K562 (cell line): ENCODE measurements around the gene SRRD. TPM values are rescaled to one million over a fixed set of nuclear protein-coding genes. Genes with fewer than 3 reads are reported as not detected.

Source experiments
- BMI1 ChIP-seq: fragments of 150-350 bp; IDR thresholded peaks from 2 replicates; pipeline ENCODE4 v1.6.1; 2014; ENCODE audit warnings: low read length
- CAMTA2 ChIP-seq: fragments of 250-450 bp; sonication (Bioruptor Pico); conservative IDR thresholded peaks from 2 replicates; pipeline ENCODE4 v1.5.1; 2022
- CXXC5 ChIP-seq: fragments of 250-450 bp; sonication (Bioruptor Pico); IDR thresholded peaks from 2 replicates; pipeline ENCODE4 v1.8.0; 2022; ENCODE audit warnings: inconsistent platforms, mild to moderate bottlenecking, moderate library complexity
- DPF2 ChIP-seq: fragments of 450-650 bp; IDR thresholded peaks from 2 replicates; pipeline ENCODE4 v1.6.1; 2016
- FIP1L1 ChIP-seq: fragments of 200-400 bp; formaldehyde crosslinking; IDR thresholded peaks from 2 replicates; pipeline ENCODE4 v1.6.1; 2018; ENCODE audit warnings: mild to moderate bottlenecking, low read depth, low read length; ENCODE audit not compliant: poor library complexity, severe bottlenecking
- FOXK2 ChIP-seq, 2 experiments: fragments of 450-650 bp; IDR thresholded peaks in 1 of 2; conservative IDR thresholded peaks in 1 of 2; 2 replicates each; pipeline ENCODE4 v1.6.1; 2016; ENCODE audit warnings: low read depth in 2 of 2, mild to moderate bottlenecking in 1 of 2
- GABPB2 ChIP-seq: fragments of 250-450 bp; sonication (Bioruptor Pico); conservative IDR thresholded peaks from 2 replicates; pipeline ENCODE4 v1.5.1; 2021; ENCODE audit warnings: mild to moderate bottlenecking
- HLTF ChIP-seq: fragments of 450-650 bp; IDR thresholded peaks from 2 replicates; pipeline ENCODE4 v1.6.1; 2016
- JUN ChIP-seq, 2 experiments: sonication (generic) in 1 of 2; formaldehyde crosslinking in 1 of 2; IDR thresholded peaks; 2 replicates each; pipeline versions ENCODE4 v1.6.1 to v1.8.0; 2012 to 2022; ENCODE audit warnings: borderline replicate concordance in 2 of 2, mild to moderate bottlenecking in 2 of 2, improper control_type of control experiment in 1 of 2, low read depth in 1 of 2, low read length in 1 of 2, missing genetic modification reagents in 1 of 2
- KLF6 ChIP-seq: fragments of 250-450 bp; sonication (Bioruptor Pico); IDR thresholded peaks from 2 replicates; pipeline ENCODE4 v1.4.0; 2020; ENCODE audit warnings: mild to moderate bottlenecking, moderate library complexity, borderline replicate concordance
- MTA1 ChIP-seq: fragments of 450-650 bp; IDR thresholded peaks from 2 replicates; pipeline ENCODE4 v1.6.1; 2017; ENCODE audit warnings: borderline replicate concordance
- MYNN ChIP-seq, 2 experiments: sonication (generic); formaldehyde crosslinking in 1 of 2; IDR thresholded peaks; 2 replicates each; pipeline versions ENCODE4 v1.5.0 to v1.6.1; 2016 to 2020; ENCODE audit warnings: antibody characterized with exemption in 1 of 2, missing genetic modification reagents in 1 of 2
- NCOR1 ChIP-seq: fragments of 450-650 bp; IDR thresholded peaks from 2 replicates; pipeline ENCODE4 v1.6.1; 2016; ENCODE audit warnings: mild to moderate bottlenecking, moderate library complexity
- NFRKB ChIP-seq: fragments of 450-650 bp; IDR thresholded peaks from 2 replicates; pipeline ENCODE4 v1.6.1; 2016; ENCODE audit warnings: low read depth
- NR2C2 ChIP-seq, 2 experiments: fragments of 200-800 bp in 1 of 2; sonication (Bioruptor generic) in 1 of 2; sonication (generic) in 1 of 2; formaldehyde crosslinking in 1 of 2; IDR thresholded peaks; 2 replicates each; pipeline versions ENCODE4 v1.6.1 to v1.8.0; 2016 to 2022; ENCODE audit warnings: mild to moderate bottlenecking in 1 of 2, missing compliant biosample characterization in 1 of 2, missing genetic modification characterization in 1 of 2, missing genetic modification reagents in 1 of 2
- POLR2B ChIP-seq: fragments of 450-650 bp; IDR thresholded peaks from 2 replicates; pipeline ENCODE4 v1.6.1; 2018; ENCODE audit warnings: low read depth; ENCODE audit not compliant: partially characterized antibody
- RBM22 ChIP-seq: fragments of 200-400 bp; formaldehyde crosslinking; IDR thresholded peaks from 2 replicates; pipeline ENCODE4 v1.6.1; 2018; ENCODE audit warnings: low read length, low read depth; ENCODE audit not compliant: poor library complexity, severe bottlenecking
- TAF9B ChIP-seq: fragments of 450-650 bp; IDR thresholded peaks from 2 replicates; pipeline ENCODE4 v1.6.1; 2018; ENCODE audit warnings: mild to moderate bottlenecking; ENCODE audit not compliant: partially characterized antibody
- TCF3 ChIP-seq: sonication (generic); formaldehyde crosslinking; IDR thresholded peaks from 2 replicates; pipeline ENCODE4 v1.4.0; 2020; ENCODE audit warnings: mild to moderate bottlenecking, missing genetic modification reagents
- YBX1 ChIP-seq: fragments of 450-650 bp; IDR thresholded peaks from 2 replicates; pipeline ENCODE4 v1.7.1; 2016; ENCODE audit warnings: mild to moderate bottlenecking
- ZFX ChIP-seq: sonication (generic); formaldehyde crosslinking; IDR thresholded peaks from 2 replicates; pipeline ENCODE4 v1.8.0; 2022; ENCODE audit warnings: mild to moderate bottlenecking, missing genetic modification reagents, moderate library complexity
- ZNF511 ChIP-seq: sonication (generic); formaldehyde crosslinking; IDR thresholded peaks from 2 replicates; pipeline ENCODE4 v1.8.0; 2022; ENCODE audit warnings: mild to moderate bottlenecking, missing genetic modification reagents
- polyA plus RNA-seq, 8 experiments: library from polyadenylated mRNA; depleted of rRNA in 4 of 8; stranded (reverse) in 5 of 8; unstranded in 3 of 8; fragments of >200 nt; fragmentation: Nextera tagmentation in 2 of 8; fragmentation: Illumina TruSeq in 1 of 8; extraction: Ambion mirVana in 2 of 8; extraction: Trizol in 1 of 8; gene quantifications; 2 replicates each; pipeline versions ENCODE4 v1.2.1 to v1.2.3, GENCODE V29; 2011 to 2014; ENCODE audit warnings: inconsistent platforms in 1 of 8, missing spikeins in 1 of 8
- total RNA-seq, 7 experiments: library from RNA; depleted of rRNA in 6 of 7; stranded (reverse); fragments of >200 nt in 6 of 7; fragmentation: Illumina TruSeq in 2 of 7; extraction: Trizol in 2 of 7; gene quantifications; 2 replicates each; pipeline versions ENCODE4 v1.2.1 to v1.2.3, GENCODE V29; 2011 to 2021; ENCODE audit warnings: low replicate concordance in 1 of 7
- TF ChIP-seq, protein P1 (sequence below), 2 experiments: fragments of 450-650 bp; conservative IDR thresholded peaks; 2 replicates each; pipeline ENCODE4 v1.6.1; 2017; ENCODE audit warnings: mild to moderate bottlenecking in 2 of 2, moderate library complexity in 2 of 2
- TF ChIP-seq, protein P2 (sequence below): fragments of 450-650 bp; formaldehyde crosslinking; IDR thresholded peaks from 2 replicates; pipeline ENCODE4 v1.4.0; 2020; ENCODE audit warnings: mild to moderate bottlenecking
- TF ChIP-seq, protein P3 (sequence below): fragments of 250-450 bp; sonication (Bioruptor Pico); IDR thresholded peaks from 2 replicates; pipeline ENCODE4 v1.5.0; 2021

The SRRD gene
- total and polyA plus RNA-seq, 9 of the 15 experiments (the other 6 are each of a cell fraction or from before 2014, with no cell fraction given) = 4.9 to 59.4 (median 34.4) TPM

GRCh38 chr22:26512149-26512793 lies 28.6 kb downstream of the SRRD start, which contains the start of gene TFIP11 (continued):
- no peak for TF ChIP-seq MYNN (IDR thresholded peaks at IDR 0.05)
- TF ChIP-seq MYNN (CRISPR knock-in tag; IDR thresholded peaks at IDR 0.05) = no peak
- TF ChIP-seq RBM22 = no peak
- TF ChIP-seq HLTF = no peak
- TF ChIP-seq DPF2 = peak; percentile 40; the same call in 1 of the 2 replicates
- no peak for TF ChIP-seq YBX1
- peak; percentile 10; the same call in 1 of the 2 replicates for TF ChIP-seq ZNF511 (CRISPR knock-in tag)
- TF ChIP-seq FOXK2 (conservative IDR thresholded peaks at IDR 0.05 in 1 of 2, IDR thresholded peaks at IDR 0.05 in 1 of 2; ENCODE audit: low read depth in 2 of 2) = peak; percentile 77 to 78
- peak; percentile 75 for TF ChIP-seq TCF3 (CRISPR knock-in tag)
- TF ChIP-seq NCOR1 = no peak
- TF ChIP-seq MTA1 = peak; percentile 96
- no peak for TF ChIP-seq GABPB2 (CRISPR knock-in tag)
- no peak; the same call in 1 of the 2 replicates for TF ChIP-seq BMI1
- TF ChIP-seq, protein P1, sequence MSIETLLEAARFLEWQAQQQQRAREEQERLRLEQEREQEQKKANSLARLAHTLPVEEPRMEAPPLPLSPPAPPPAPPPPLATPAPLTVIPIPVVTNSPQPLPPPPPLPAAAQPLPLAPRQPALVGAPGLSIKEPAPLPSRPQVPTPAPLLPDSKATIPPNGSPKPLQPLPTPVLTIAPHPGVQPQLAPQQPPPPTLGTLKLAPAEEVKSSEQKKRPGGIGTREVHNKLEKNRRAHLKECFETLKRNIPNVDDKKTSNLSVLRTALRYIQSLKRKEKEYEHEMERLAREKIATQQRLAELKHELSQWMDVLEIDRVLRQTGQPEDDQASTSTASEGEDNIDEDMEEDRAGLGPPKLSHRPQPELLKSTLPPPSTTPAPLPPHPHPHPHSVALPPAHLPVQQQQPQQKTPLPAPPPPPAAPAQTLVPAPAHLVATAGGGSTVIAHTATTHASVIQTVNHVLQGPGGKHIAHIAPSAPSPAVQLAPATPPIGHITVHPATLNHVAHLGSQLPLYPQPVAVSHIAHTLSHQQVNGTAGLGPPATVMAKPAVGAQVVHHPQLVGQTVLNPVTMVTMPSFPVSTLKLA (conservative IDR thresholded peaks at IDR 0.05) = peak; percentile 93 to 97
- TF ChIP-seq, protein P2, sequence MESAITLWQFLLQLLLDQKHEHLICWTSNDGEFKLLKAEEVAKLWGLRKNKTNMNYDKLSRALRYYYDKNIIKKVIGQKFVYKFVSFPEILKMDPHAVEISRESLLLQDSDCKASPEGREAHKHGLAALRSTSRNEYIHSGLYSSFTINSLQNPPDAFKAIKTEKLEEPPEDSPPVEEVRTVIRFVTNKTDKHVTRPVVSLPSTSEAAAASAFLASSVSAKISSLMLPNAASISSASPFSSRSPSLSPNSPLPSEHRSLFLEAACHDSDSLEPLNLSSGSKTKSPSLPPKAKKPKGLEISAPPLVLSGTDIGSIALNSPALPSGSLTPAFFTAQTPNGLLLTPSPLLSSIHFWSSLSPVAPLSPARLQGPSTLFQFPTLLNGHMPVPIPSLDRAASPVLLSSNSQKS (CRISPR knock-in tag) = no peak
- no peak for TF ChIP-seq KLF6 (CRISPR knock-in tag)
- TF ChIP-seq FIP1L1 = no peak
- peak; percentile 73 for TF ChIP-seq ZFX (CRISPR knock-in tag)
- TF ChIP-seq CAMTA2 (CRISPR knock-in tag) = no peak
- TF ChIP-seq NFRKB = 0 out of 2 replicates have a peak, but pooled peaks have one; percentile 41
- peak; percentile 60; the same call in 1 of the 2 replicates for TF ChIP-seq CXXC5 (CRISPR knock-in tag)
- peak; percentile 55 for TF ChIP-seq POLR2B
- no peak for TF ChIP-seq NR2C2 (CRISPR knock-in tag; IDR thresholded peaks at IDR 0.05)
- peak; percentile 57; the same call in 1 of the 2 replicates for TF ChIP-seq NR2C2 (tag; IDR thresholded peaks at IDR 0.05)
- no peak for TF ChIP-seq TAF9B
- TF ChIP-seq JUN (IDR thresholded peaks at IDR 0.05; ENCODE audit: borderline replicate concordance, low read depth, low read length) = peak; percentile 73; the same call in 1 of the 2 replicates
- no peak for TF ChIP-seq JUN (CRISPR knock-in tag; IDR thresholded peaks at IDR 0.05; ENCODE audit: borderline replicate concordance)
- TF ChIP-seq, protein P3, sequence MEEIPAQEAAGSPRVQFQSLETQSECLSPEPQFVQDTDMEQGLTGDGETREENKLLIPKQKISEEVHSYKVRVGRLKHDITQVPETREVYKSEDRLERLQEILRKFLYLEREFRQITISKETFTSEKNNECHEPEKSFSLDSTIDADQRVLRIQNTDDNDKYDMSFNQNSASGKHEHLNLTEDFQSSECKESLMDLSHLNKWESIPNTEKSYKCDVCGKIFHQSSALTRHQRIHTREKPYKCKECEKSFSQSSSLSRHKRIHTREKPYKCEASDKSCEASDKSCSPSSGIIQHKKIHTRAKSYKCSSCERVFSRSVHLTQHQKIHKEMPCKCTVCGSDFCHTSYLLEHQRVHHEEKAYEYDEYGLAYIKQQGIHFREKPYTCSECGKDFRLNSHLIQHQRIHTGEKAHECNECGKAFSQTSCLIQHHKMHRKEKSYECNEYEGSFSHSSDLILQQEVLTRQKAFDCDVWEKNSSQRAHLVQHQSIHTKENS (CRISPR knock-in tag) = no peak
